ENCODE results near the gene GRIK5.
"Not testable (repeated sequence)": the region's sequence is repeated elsewhere in the genome, so short reads cannot be mapped to it uniquely, and the experiment has no call there.

Gene GRIK5

GRCh38 chr19:42028304-42029216, 41.4 kb downstream of the GRIK5 start:
- Histone ChIP-seq H3K4me3 (no peak overlapping the region), H3K27ac (no peak overlapping the region)

DNA sequence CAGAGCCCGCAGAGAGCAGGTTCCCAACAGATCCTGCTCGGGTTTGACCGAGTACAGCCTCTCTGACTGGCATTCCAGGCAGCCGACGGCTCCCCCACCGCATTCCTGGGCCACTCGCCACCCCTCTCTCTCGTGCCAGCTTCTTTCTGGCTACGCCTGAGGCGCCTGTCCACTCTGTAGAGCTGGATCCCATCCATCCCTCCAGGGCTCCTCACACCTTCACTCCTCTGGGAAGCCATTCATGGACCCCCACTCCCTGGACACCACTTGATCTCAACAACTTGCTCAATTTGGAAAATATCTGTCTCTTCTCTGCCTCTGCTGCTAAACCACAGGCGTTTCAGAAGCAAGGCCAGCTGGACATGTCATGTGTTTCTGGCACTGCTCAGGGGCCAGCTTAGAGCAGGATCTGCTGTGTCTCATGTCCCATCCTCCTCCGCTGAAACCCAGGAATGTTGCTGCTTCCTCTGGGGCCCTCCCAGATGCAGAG, 45.3 kb downstream of the GRIK5 start:
- peak overlapping the region in 1 of 21 experiments; percentile 3 for H3K27ac ChIP-seq
- H3K4me3 ChIP-seq = no peak overlapping the region

DNA sequence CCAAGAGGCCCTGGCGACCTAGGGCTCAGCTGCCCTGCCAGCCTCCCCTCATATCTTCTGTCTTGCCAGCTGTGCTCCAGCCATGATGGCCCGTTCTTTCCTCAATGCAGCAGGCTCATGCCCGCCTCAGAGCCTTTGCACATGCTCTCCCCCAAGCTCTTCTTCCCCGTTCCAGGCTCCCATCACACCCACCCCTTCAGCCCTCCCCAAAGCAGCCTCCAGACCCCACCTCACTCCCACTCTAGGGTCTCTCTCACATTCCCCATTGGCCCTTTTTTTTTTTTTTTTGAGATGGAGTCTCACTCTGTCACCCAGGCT, 46.1 kb downstream of the GRIK5 start:
- Histone ChIP-seq H3K27ac (no peak overlapping the region), H3K4me3 (no peak overlapping the region)

DNA sequence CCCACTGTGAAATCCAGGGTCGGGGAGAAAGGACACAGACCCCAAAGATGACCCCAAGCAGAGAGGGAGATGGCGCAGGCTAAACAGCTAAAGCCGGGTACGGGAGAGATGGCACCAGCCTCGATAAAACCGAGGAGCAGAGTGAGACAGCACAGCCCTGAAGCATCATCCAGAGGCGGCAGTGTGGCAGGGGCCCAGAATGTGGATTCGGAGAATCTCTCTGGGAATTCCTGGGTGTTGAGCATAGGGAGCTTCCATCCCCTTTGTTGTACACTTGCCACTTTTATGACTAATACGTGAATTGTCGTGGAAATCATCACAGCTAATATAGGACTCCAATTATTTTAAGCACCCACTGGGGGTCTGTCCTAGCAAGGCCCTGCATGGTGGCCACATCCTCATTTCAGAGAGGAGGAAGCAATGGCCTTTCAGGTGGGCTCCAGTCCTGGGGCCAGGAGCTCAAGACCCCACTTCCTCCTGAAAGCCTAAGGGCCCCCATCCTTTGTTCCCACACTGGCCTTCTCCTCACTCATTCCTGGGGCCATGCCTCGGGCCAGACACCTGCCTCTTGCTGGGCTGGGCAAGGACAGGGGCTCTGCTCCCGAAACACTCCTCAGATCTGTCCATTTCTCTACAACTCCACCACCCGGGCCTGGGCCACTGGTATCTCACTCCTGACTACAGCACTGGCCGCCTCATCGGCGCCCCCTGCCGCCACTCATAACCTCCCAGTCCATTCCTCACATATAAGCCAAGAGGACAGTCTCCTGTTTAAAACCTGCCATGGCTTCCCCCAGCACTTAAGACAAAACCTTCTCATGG, 46.7 kb downstream of the GRIK5 start:
- H3K27ac ChIP-seq = no peak overlapping the region
- no peak overlapping the region for H3K4me3 ChIP-seq

- H3K4me3 ChIP-seq = no peak overlapping the region
- H3K27ac ChIP-seq = no peak overlapping the region
These were observed 47.4 kb downstream of the GRIK5 start for GRCh38 chr19:42022616-42023015.

- Histone ChIP-seq H3K4me3 (no peak overlapping the region), H3K27ac (no peak overlapping the region)
These were observed 48.8 kb downstream of the GRIK5 start for GRCh38 chr19:42021185-42021584.

DNA sequence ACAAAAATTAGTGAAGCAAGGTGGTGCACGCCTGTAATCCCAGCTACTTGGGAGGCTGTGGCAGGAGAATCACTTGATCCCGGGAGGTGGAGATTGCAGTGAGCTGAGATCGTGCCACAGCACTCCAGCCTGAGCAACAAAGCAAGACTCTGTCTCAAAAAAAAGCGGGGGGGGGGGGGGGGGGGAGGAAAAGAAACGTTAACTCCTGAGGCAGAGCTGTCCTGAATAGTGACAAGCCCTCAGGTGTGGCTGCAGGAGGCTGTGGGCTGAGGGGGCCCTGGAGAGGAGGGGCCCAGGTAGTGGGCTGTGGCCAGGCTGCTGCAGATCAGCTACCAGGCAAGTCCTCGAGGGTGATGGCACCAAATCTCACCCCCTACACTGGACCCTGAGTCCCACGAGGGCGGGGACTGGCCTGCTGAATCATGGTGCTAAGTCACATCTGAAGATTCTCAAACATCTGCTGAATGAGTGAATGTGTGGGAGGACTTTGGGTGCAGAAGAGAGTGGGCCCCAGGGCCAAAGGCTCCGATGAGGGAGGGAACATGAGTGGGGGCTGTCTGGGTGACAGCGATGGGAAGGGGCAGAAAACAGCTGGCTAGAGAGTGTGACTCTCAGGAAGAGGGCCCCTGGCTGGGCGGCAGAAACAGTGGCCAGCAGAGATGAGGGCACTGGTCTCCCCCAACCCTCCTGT, 51.4 kb downstream of the GRIK5 start:
- Histone ChIP-seq H3K27ac (no peak overlapping the region), H3K4me3 (no peak overlapping the region)

GRCh38 chr19:42017040-42017439, 53.0 kb downstream of the GRIK5 start:
- H3K27ac ChIP-seq = no peak overlapping the region
- H3K4me3 ChIP-seq = no peak overlapping the region

DNA sequence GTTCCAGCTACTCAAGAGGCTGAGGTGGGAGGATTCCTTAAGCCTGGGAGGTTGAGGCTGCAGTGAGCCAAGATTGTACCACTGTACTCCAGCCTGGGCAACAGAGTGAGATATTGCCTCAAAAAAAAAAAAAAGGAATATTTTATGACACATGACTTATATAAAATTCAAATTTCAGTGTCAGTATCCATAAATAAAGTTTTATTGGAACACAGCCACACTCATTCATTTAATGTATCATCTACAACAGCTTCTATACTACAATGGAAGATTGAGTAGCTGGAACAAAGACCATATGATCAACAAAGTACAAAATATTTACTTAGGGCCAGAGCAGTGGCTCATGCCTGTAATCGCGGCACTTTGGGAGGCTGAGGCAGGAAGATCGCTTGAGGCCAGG, 57.3 kb downstream of the GRIK5 start:
- not testable (repeated sequence) for H3K4me3 ChIP-seq, H3K27ac ChIP-seq

GRCh38 chr19:42010245-42011126, 59.5 kb downstream of the GRIK5 start:
- no peak overlapping the region for H3K4me3 ChIP-seq
- H3K27ac ChIP-seq = no peak overlapping the region

- no peak overlapping the region for H3K4me3 ChIP-seq
- H3K27ac ChIP-seq = no peak overlapping the region
These were observed 63.4 kb downstream of the GRIK5 start for GRCh38 chr19:42006569-42006968.

DNA sequence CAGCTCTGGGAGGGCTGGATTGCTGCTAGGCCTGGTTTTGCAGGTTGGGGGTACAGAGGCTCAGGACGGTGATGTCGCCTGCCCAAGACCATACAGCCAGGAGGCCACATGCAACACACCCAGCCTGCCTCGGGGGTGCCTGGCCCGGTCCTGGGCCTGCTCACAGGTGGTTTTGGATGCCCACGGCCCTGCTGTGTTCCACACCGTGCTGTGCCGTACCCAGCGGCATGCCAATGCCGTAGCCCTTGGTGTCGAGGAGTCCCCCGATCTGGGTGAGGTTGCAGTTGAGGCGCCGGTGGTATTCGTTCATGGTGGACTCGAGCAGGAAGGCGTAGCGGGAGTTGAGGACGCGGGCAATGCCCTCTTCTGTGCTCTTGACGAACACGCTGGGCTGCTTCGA, 64.5 kb downstream of the GRIK5 start:
- Histone ChIP-seq H3K27ac (no peak overlapping the region), H3K4me3 (no peak overlapping the region)

GRCh38 chr19:42003506-42004294, 66.3 kb downstream of the GRIK5 start:
- Histone ChIP-seq H3K4me3 (no peak overlapping the region), H3K27ac (no peak overlapping the region)

DNA sequence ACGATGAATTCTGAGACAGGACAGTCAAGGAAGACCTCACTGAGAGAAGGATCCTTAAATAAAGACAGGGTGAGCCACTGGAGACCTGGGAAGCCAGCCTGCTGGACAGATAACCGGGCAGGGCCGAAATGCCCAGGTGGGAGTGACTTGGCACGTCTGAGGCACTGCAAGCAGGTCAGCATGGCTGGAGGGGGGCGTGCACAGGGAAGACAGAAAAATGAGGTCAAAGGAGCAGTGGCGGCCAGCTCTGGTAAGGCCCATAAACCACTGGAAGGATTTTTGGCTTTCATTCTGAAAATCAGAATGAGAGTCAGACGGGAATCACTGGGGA, 70.2 kb downstream of the GRIK5 start:
- Histone ChIP-seq H3K4me3 (no peak overlapping the region), H3K27ac (no peak overlapping the region)

- H3K27ac ChIP-seq = no peak overlapping the region
- no peak overlapping the region for H3K4me3 ChIP-seq
These were observed 70.7 kb downstream of the GRIK5 start for GRCh38 chr19:41999071-41999877.

GRCh38 chr19:41998246-41999020, 71.6 kb downstream of the GRIK5 start:
- H3K27ac ChIP-seq = no peak overlapping the region
- no peak overlapping the region for H3K4me3 ChIP-seq

DNA sequence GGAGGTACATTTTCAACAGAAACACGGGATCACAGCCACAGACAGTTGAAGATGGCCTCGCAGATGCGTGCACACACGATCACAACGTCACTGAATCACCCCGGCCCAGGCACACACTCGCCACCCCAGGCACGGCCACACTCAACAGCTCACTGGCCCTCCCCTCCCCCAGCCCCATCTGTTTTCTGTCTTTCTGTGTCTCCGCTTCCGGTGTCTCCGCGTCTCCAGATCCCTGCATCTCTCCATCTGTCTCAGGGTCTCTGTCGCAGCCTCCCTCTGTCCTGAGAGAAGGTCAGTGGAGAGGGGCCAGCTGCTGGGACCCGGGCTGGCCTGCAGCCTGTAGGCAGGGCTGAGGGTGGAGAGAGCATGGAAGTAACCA, 72.2 kb downstream of the GRIK5 start:
- H3K4me3 ChIP-seq = no peak overlapping the region
- H3K27ac ChIP-seq = no peak overlapping the region
